VCaP (cell line): Measurements from ENCODE around the gene NEDD4L.

Source experiments
- H3K27ac ChIP-seq: fragments of 450-650 bp; 2 replicates; pipeline ENCODE4 v1.5.1; 2017
- CTCF ChIP-seq: fragments of 450-650 bp; conservative IDR thresholded peaks from 2 replicates; pipeline ENCODE4 v1.5.1; 2017; ENCODE audit warnings: mild to moderate bottlenecking, moderate library complexity

NEDD4L gene

GRCh38 chr18:58096658-58097057 is 52.6 kb downstream of the NEDD4L start:
- no peak for TF ChIP-seq CTCF
- no peak overlapping the region for H3K27ac ChIP-seq

- no peak for TF ChIP-seq CTCF
- no peak overlapping the region for H3K27ac ChIP-seq
Measured at GRCh38 chr18:58097121-58097906, 53.3 kb downstream of the NEDD4L start.

GRCh38 chr18:58097907-58098166 is 53.8 kb downstream of the NEDD4L start:
- no peak overlapping the region for H3K27ac ChIP-seq
- no peak for TF ChIP-seq CTCF

DNA sequence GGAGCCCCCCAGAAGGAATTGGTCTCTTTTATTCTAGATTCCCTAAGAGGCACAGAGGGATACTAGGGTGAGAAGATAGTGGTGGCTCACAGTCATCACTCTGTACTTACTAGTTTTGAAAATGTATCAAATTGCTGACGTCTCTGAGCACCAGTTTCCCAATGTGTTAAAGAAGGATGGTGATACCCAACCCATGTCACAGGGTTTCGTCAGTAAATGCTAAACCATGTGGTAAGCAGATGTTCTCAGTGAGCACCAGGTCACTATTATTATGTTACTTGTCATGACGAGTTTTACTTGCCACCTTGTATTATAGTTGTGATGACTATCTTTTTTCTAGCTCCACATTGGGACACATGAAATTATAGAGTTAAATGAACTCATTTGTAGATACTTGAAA is 54.7 kb downstream of the NEDD4L start:
- H3K27ac ChIP-seq, result no peak overlapping the region
- TF ChIP-seq CTCF, result no peak

GRCh38 chr18:58100154-58100553 is 56.1 kb downstream of the NEDD4L start:
- no peak overlapping the region for H3K27ac ChIP-seq
- TF ChIP-seq CTCF, result no peak

GRCh38 chr18:58101291-58101794 is 57.3 kb downstream of the NEDD4L start:
- no peak overlapping the region for H3K27ac ChIP-seq
- TF ChIP-seq CTCF, result no peak

DNA sequence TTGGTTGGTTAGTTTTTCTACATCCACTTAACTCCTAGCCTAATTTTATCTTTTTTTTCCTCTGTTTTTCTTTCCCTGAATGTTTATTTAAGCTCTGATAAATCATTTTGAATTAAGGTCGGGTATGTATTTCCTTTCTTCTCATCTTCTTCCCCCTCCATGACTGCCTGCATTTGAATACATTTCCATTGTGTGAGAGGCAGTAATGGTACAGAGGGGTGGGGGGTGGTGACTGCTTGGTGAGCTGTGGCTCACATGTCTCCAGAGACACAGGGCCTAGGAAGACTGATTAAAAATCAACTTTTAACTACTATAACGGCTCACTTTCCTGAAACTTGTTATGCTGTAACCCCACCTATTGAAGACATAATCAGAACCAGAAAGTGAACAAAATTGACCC is 58.0 kb downstream of the NEDD4L start:
- H3K27ac ChIP-seq, result no peak overlapping the region
- TF ChIP-seq CTCF, result no peak
